Measurements from ENCODE around the gene TNK2.

DNA sequence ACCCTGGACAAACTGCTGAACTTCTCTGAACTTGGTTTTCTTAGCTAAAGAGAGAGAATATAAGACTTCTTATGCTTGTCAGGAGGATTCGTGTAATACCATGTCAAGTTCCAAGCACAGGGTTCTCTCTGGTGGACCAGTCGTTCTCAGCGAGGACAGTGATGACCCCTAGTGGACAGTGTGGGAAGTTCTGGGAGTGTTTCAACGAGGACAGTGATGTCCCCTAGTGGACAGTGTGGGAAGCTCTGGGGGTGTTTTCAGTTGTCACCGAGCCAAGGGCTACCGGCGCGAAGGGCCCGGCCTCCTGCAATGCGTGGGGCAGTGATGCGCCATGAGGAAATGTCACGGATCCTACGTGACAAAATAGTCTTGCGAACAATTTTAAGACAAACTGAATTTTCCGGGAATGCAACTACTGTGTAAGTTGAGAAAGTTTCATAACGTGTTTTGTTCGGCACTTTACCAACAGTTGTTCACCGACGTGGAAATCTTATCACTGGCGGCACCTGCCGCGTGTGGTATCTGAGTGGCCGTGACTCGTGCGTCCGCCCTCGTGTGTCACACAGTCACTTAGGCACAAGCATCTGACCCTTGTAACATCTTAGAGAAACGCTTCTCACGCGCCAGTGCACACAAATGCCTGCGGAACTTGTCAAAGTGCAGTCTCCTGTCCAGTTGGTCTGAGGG, 57.4 kb downstream of the TNK2 start:
- TF ChIP-seq CTCF (IDR thresholded peaks at IDR 0.05 in 2 of 3, conservative IDR thresholded peaks at IDR 0.05 in 1 of 3; ENCODE audit: borderline replicate concordance in 1 of 3, insufficient read depth in 1 of 3, low read depth in 2 of 3, low read length in 2 of 3) (peak; percentile 100), RAD21 (IDR thresholded peaks at IDR 0.05; ENCODE audit: low read depth) (peak; percentile 100), TCF7L2 (IDR thresholded peaks at IDR 0.05; ENCODE audit: borderline replicate concordance, extremely low read depth, insufficient read depth, insufficient read length) (no peak), EZH2phosphoT487 (IDR thresholded peaks at IDR 0.05; ENCODE audit: borderline replicate concordance) (no peak), ATF3 (IDR thresholded peaks at IDR 0.05) (no peak), YY1 (IDR thresholded peaks at IDR 0.05; ENCODE audit: extremely low read depth, insufficient replicate concordance, low read depth, low read length) (peak; percentile 78), EZH2 (IDR thresholded peaks at IDR 0.05) (no peak), POLR2AphosphoS5 (IDR thresholded peaks at IDR 0.05; ENCODE audit: low read depth, low read length) (peak; percentile 54; the same call in 1 of the 2 replicates), JUND (IDR thresholded peaks at IDR 0.05) (no peak), ZFX (IDR thresholded peaks at IDR 0.05) (no peak), SRF (IDR thresholded peaks at IDR 0.05; ENCODE audit: low read depth) (no peak)
- TF ChIP-seq, protein P1, sequence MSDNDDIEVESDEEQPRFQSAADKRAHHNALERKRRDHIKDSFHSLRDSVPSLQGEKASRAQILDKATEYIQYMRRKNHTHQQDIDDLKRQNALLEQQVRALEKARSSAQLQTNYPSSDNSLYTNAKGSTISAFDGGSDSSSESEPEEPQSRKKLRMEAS (IDR thresholded peaks at IDR 0.05) = no peak

Data from HCT116 (cell line).